Measurements from ENCODE around the gene SCAMP4. TPM values are rescaled to one million over a fixed set of nuclear protein-coding genes. Genes with fewer than 3 reads are reported as not detected.

SCAMP4 gene
- total RNA-seq, 1 experiment from 2014 or later, result 63.3 TPM

GRCh38 chr19:1953441-1954094, 48.4 kb downstream of the SCAMP4 start:
- BruUV-seq (replicated peaks), result no TSS peak
- peaks cover 0 to 6% of the 10 kb centered on the region in 2 experiments; a peak in 1 of 4 replicates for H3K36me3 ChIP-seq (ENCODE audit: control insufficient read depth in 1 of 2, insufficient read depth in 2 of 2, low read length in 2 of 2)
- TF ChIP-seq JUND (IDR thresholded peaks at IDR 0.05) (no peak), TCF7L2 (IDR thresholded peaks at IDR 0.05; ENCODE audit: borderline replicate concordance, extremely low read depth, insufficient read depth, insufficient read length) (no peak), REST (IDR thresholded peaks at IDR 0.05; ENCODE audit: low read depth) (no peak), FOSL1 (IDR thresholded peaks at IDR 0.05; ENCODE audit: low read depth) (no peak), ELF1 (IDR thresholded peaks at IDR 0.05; ENCODE audit: borderline replicate concordance, low read depth) (no peak), ATF3 (IDR thresholded peaks at IDR 0.05) (no peak), YY1 (IDR thresholded peaks at IDR 0.05; ENCODE audit: extremely low read depth, insufficient replicate concordance, low read depth, low read length) (no peak), EZH2phosphoT487 (IDR thresholded peaks at IDR 0.05; ENCODE audit: borderline replicate concordance) (no peak)

More at GRCh38 chr19:1953441-1954094, 48.4 kb downstream of the SCAMP4 start:
- Histone ChIP-seq H3K9me3 (ENCODE audit: control insufficient read depth in 1 of 2, insufficient read depth in 1 of 2, low read depth in 1 of 2, low read length in 2 of 2) (no peaks in the 10 kb centered on the region), H3K27me3 (ENCODE audit: insufficient read depth, low read length) (no peaks in the 10 kb centered on the region), H3K79me2 (ENCODE audit: insufficient read depth, low read length) (peaks cover 87% of the 10 kb centered on the region), H3K4me2 (ENCODE audit: low read length) (no peak overlapping the region), H4K20me1 (ENCODE audit: insufficient read depth) (no peaks in the 10 kb centered on the region), H3K4me1 (ENCODE audit: control insufficient read depth in 1 of 2, insufficient read depth in 2 of 2, low read length in 2 of 2) (no peaks in the 10 kb centered on the region), H2AFZ (ENCODE audit: low read depth, low read length, poor library complexity, severe bottlenecking) (no peak overlapping the region), H3K9ac (ENCODE audit: low read length) (no peak overlapping the region), H3K9me2 (ENCODE audit: insufficient read depth) (no peaks in the 10 kb centered on the region), H3K27ac (ENCODE audit: low read depth, low read length) (no peak overlapping the region; the same call in 1 of the 2 replicates), H3K4me3 (replicated peaks in 1 of 2; ENCODE audit: low read depth in 1 of 2, low read length in 2 of 2) (no peak overlapping the region)
- ChIA-PET RAD21 (ENCODE audit: low non-redundant PET in 1 of 2, low total read pairs in 2 of 2, uncharacterized antibody in 2 of 2, unreplicated experiment in 2 of 2) (no interaction called here), POLR2A (no interaction called here), CTCF (no interaction called here)
- ATAC-seq (no peak), DNase-seq (ENCODE audit: low read depth, low spot score) (no peak)
- intact Hi-C loops (cut with micrococcal nuclease), result no loop called here

All from HCT116 (cell line).